Activated CD8-positive, alpha-beta T cell treated with anti-CD3 and anti-CD28 coated beads, Interleukin-2, amount 10 ng/mL, durations not matched to agents 7 days and 5 days (primary cell): ENCODE data around the gene CACNA2D3. TPM values are rescaled to one million over a fixed set of nuclear protein-coding genes. Genes with fewer than 3 reads are reported as not detected.

Experiments used
- ATAC-seq: fragments of 150-1000 bp; cut with Tn5 transposase; one replicate; pipeline ENCODE4 v1.10.0; 2021; ENCODE audit warnings: moderate library complexity
- CTCF ChIA-PET: fragments of 350-600 bp; sonication (Branson Sonifier 250); formaldehyde crosslinking; loops from one replicate; lab custom pipeline; 2021; ENCODE audit warnings: antibody characterized with exemption; lab: Charles Lee
- POLR2A ChIA-PET: fragments of 350-600 bp; sonication (Branson Sonifier 250); formaldehyde crosslinking; loops from one replicate; lab custom pipeline; 2021; ENCODE audit warnings: antibody characterized with exemption; lab: Charles Lee
- DNase-seq: peaks from one replicate; pipeline ENCODE4 v3.0.0-alpha.2; 2020
- H3K27ac Mint-ChIP-seq: one replicate; pipeline ENCODE4 v1.8.0; 2021; ENCODE audit warnings: mild to moderate bottlenecking, mixed read lengths
- H3K27me3 Mint-ChIP-seq: one replicate; pipeline ENCODE4 v1.8.0; 2021; ENCODE audit warnings: low read depth, mixed read lengths
- H3K36me3 Mint-ChIP-seq: one replicate; pipeline ENCODE4 v1.8.0; 2021; ENCODE audit warnings: low read depth, mixed read lengths
- H3K4me1 Mint-ChIP-seq: one replicate; pipeline ENCODE4 v1.8.0; 2021; ENCODE audit warnings: low read depth, mixed read lengths
- H3K4me3 Mint-ChIP-seq: one replicate; pipeline ENCODE4 v1.8.0; 2021; ENCODE audit warnings: mild to moderate bottlenecking, mixed read lengths
- H3K9me3 Mint-ChIP-seq: one replicate; pipeline ENCODE4 v1.8.0; 2022; ENCODE audit warnings: mixed read lengths; ENCODE audit not compliant: insufficient read depth
- total RNA-seq, 2 experiments: library from RNA; stranded (reverse); gene quantifications; one replicate each; pipeline ENCODE4 v1.2.3, GENCODE V29; 2021

The CACNA2D3 gene
- total RNA-seq, 2 experiments from 2014 or later = not detected

- ChIA-PET CTCF (no interaction called here), POLR2A (no interaction called here)
- Mint-ChIP-seq H3K27ac (no peak overlapping the region), H3K4me1 (no peaks in the 10 kb centered on the region), H3K36me3 (no peaks in the 10 kb centered on the region), H3K9me3 (no peaks in the 10 kb centered on the region), H3K27me3 (no peaks in the 10 kb centered on the region), H3K4me3 (no peak overlapping the region)
- ATAC-seq = no peak
- DNase-seq = no peak
These were observed 148.6 kb downstream of the CACNA2D3 start for GRCh38 chr3:54270816-54271526.

- no peaks in the 10 kb centered on the region for H3K9me3 Mint-ChIP-seq
- ATAC-seq (no peak), DNase-seq (no peak)
- no peaks in the 10 kb centered on the region for H3K36me3 Mint-ChIP-seq
- no peak overlapping the region for H3K4me3 Mint-ChIP-seq
- no peak overlapping the region for H3K27ac Mint-ChIP-seq
- ChIA-PET CTCF (no interaction called here), POLR2A (no interaction called here)
- H3K4me1 Mint-ChIP-seq = no peaks in the 10 kb centered on the region
- no peaks in the 10 kb centered on the region for H3K27me3 Mint-ChIP-seq
These were observed 151.4 kb downstream of the CACNA2D3 start for GRCh38 chr3:54273791-54274190.

DNA sequence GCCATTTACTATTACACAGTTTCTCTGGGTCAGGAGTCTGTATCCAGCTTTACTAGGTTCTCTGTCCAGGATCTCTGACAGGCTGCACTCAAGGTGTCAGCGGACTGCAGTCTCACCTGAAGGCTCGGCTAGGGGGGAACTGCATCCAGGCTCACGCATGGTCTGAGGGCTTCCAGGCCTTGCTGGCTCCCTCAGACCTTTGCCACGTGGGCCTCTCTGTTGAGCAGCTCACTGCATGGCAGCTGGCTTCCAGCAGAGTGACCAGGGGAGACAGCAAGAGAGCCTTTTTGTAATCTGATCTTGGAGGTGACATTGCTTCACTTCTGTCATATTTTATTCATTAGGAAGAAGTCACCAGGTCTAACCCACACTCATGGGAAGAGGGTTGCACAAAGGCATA lies 152.3 kb downstream of the CACNA2D3 start:
- H3K4me1 Mint-ChIP-seq = no peaks in the 10 kb centered on the region
- ATAC-seq (no peak), DNase-seq (no peak)
- no peak overlapping the region for H3K4me3 Mint-ChIP-seq
- no peaks in the 10 kb centered on the region for H3K36me3 Mint-ChIP-seq
- ChIA-PET CTCF (no interaction called here), POLR2A (no interaction called here)
- H3K27ac Mint-ChIP-seq = no peak overlapping the region
- H3K27me3 Mint-ChIP-seq = no peaks in the 10 kb centered on the region
- H3K9me3 Mint-ChIP-seq = no peaks in the 10 kb centered on the region

- ChIA-PET POLR2A (no interaction called here), CTCF (no interaction called here)
- Mint-ChIP-seq H3K4me3 (no peak overlapping the region), H3K9me3 (no peaks in the 10 kb centered on the region), H3K4me1 (no peaks in the 10 kb centered on the region), H3K27me3 (no peaks in the 10 kb centered on the region), H3K27ac (no peak overlapping the region), H3K36me3 (no peaks in the 10 kb centered on the region)
- DNase-seq (no peak), ATAC-seq (no peak)
These were observed 156.7 kb downstream of the CACNA2D3 start for GRCh38 chr3:54279005-54279583.

DNA sequence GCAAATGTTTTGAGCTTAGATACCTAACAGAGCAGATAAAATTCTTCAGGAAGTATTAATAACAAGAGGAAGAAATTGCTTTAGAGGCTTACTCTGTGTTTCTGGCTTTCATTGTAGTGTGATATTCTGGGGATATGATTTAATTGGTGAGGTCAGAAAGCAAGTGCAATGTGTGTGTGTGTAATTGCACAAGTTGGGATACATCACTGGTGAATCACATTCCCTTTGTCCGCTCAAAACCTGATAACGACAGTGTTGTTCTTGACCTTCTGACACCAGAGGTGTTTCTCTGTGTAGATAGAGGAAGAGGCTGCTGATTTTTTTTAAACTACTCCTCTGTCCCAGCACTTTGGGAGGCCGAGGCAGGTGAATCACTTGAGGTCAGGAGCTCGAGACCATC lies 161.1 kb downstream of the CACNA2D3 start:
- H3K9me3 Mint-ChIP-seq = no peaks in the 10 kb centered on the region
- ChIA-PET POLR2A (no interaction called here), CTCF (no interaction called here)
- H3K4me3 Mint-ChIP-seq = no peak overlapping the region
- H3K27me3 Mint-ChIP-seq = no peaks in the 10 kb centered on the region
- H3K36me3 Mint-ChIP-seq = no peaks in the 10 kb centered on the region
- DNase-seq (no peak), ATAC-seq (no peak)
- no peaks in the 10 kb centered on the region for H3K4me1 Mint-ChIP-seq
- H3K27ac Mint-ChIP-seq = no peak overlapping the region

GRCh38 chr3:54294214-54294613 lies 171.9 kb downstream of the CACNA2D3 start:
- ChIA-PET CTCF (no interaction called here), POLR2A (no interaction called here)
- Mint-ChIP-seq H3K4me1 (no peaks in the 10 kb centered on the region), H3K27ac (no peak overlapping the region), H3K27me3 (no peaks in the 10 kb centered on the region), H3K36me3 (no peaks in the 10 kb centered on the region), H3K4me3 (no peak overlapping the region), H3K9me3 (no peaks in the 10 kb centered on the region)
- ATAC-seq (no peak), DNase-seq (no peak)

DNA sequence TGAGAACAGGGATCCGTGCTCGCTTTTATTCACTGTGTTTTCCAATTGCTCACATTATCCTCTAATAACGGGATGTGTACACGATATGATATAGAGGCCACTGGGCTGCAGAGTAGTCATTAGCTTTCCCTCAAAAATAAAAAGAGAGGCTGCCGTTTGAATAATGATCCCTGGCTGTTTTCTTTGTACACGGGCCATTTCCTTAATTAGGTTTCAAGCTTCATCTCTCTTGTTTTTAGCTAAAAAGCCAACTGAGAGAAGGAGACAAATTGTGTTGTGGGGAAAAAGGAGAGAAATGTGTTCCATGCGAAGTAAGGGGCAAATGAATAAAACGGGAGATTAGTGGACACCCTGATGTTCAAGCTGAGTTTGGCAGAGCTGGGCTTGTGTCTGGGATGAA lies 174.2 kb downstream of the CACNA2D3 start:
- Mint-ChIP-seq H3K9me3 (no peaks in the 10 kb centered on the region), H3K4me1 (no peaks in the 10 kb centered on the region), H3K27ac (no peak overlapping the region), H3K27me3 (no peaks in the 10 kb centered on the region), H3K36me3 (no peaks in the 10 kb centered on the region), H3K4me3 (no peak overlapping the region)
- DNase-seq (no peak), ATAC-seq (no peak)
- ChIA-PET CTCF (no interaction called here), POLR2A (no interaction called here)

GRCh38 chr3:54299169-54299935 lies 177.0 kb downstream of the CACNA2D3 start:
- H3K4me1 Mint-ChIP-seq = no peaks in the 10 kb centered on the region
- no peak for ATAC-seq
- no peaks in the 10 kb centered on the region for H3K27me3 Mint-ChIP-seq
- no peak overlapping the region for H3K4me3 Mint-ChIP-seq
- no peaks in the 10 kb centered on the region for H3K9me3 Mint-ChIP-seq
- CTCF ChIA-PET = no interaction called here
- POLR2A ChIA-PET = interaction anchor here (0.7 kb wide), 1 partner anchor 20 kb away, joined by 3 read pairs; no protein-coding TSS in a partner anchor
- H3K36me3 Mint-ChIP-seq = no peaks in the 10 kb centered on the region
- H3K27ac Mint-ChIP-seq = no peak overlapping the region
- DNase-seq = no peak

DNA sequence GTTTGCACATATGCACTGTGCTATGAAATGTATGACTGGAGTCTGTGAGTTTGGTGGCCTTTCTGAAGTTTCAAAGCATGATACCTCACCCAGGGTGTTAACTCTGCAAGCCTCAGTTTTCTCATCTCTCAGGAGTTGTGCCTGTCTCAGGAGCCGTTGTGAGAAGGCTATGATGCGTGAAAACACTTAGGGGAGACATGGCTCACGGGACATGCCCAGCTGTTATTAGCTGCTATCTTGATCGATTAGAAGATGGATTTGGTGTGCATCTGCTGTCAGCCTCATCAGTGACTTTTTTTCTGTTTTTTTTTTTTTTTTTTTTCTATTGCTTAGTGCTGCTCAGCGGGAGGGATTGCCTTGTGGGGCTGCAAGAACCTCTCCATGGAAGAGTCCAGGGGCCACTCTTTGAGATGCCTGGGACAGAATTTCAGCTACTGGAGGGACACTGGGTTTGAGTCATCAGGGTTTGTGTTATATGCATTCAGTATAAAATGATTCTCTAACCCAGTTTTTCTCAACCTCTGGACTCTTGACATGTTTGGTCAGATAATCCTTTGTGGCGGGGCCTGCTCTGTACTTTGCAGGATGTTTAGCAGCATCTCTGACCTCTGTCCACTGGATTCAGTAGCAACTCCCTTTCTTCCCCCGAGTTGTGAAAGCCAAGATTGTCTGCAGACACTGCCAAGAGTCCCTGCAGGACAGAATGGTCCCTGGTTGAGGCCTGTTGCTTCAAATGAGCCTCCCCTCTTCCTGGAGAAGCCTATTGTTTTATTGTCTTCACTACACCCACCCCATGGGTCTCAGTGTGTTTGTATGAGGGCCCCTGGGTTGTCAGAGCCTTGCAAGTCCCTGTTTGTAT lies 181.4 kb downstream of the CACNA2D3 start:
- Mint-ChIP-seq H3K4me1 (no peaks in the 10 kb centered on the region), H3K27me3 (no peaks in the 10 kb centered on the region), H3K4me3 (no peak overlapping the region), H3K36me3 (no peaks in the 10 kb centered on the region), H3K27ac (no peak overlapping the region), H3K9me3 (no peaks in the 10 kb centered on the region)
- ATAC-seq (no peak), DNase-seq (no peak)
- CTCF ChIA-PET = no interaction called here
- POLR2A ChIA-PET = no interaction called here

DNA sequence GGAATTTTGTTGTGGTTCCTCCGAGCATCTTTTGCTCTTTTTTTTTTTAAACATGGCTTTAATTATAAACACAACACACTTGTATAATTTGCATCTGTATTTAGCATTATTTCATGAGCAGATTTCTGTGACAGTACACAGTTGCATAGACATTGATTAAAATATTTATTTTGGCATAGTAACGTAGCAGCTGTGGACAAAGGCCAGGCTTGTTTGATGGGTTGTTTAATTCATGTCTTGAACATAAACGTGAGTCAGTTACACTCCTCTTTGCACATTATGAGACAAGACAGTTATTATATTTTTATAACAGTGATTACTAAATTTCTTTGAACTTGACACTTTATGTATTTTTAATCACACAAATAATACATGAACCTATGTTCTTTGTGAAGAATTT lies 182.5 kb downstream of the CACNA2D3 start:
- Mint-ChIP-seq H3K9me3 (no peaks in the 10 kb centered on the region), H3K4me3 (no peak overlapping the region), H3K36me3 (no peaks in the 10 kb centered on the region), H3K4me1 (no peaks in the 10 kb centered on the region), H3K27me3 (no peaks in the 10 kb centered on the region), H3K27ac (no peak overlapping the region)
- ATAC-seq = no peak
- ChIA-PET POLR2A (no interaction called here), CTCF (no interaction called here)
- no peak for DNase-seq

GRCh38 chr3:54305409-54306099 lies 183.2 kb downstream of the CACNA2D3 start:
- no peaks in the 10 kb centered on the region for H3K36me3 Mint-ChIP-seq

More at GRCh38 chr3:54305409-54306099, 183.2 kb downstream of the CACNA2D3 start:
- ATAC-seq (no peak), DNase-seq (no peak)
- Mint-ChIP-seq H3K4me3 (no peak overlapping the region), H3K9me3 (no peaks in the 10 kb centered on the region), H3K27ac (no peak overlapping the region), H3K4me1 (no peaks in the 10 kb centered on the region), H3K27me3 (no peaks in the 10 kb centered on the region)
- ChIA-PET CTCF (no interaction called here), POLR2A (no interaction called here)
